Measurements from ENCODE around the gene TUBGCP3.

Gene TUBGCP3

GRCh38 chr13:112475889-112476288 is 112.1 kb downstream of the TUBGCP3 start:
- in situ Hi-C loops (cut with MboI; ENCODE audit: low pct_unique_long_range_greater_than_20kb, low sequenced_read_pairs, unreplicated experiment) = no loop called here
- TF ChIP-seq CTCF (IDR thresholded peaks at IDR 0.05; ENCODE audit: extremely low read depth, insufficient read depth, missing control alignments) = no peak
- no peak for DNase-seq (ENCODE audit: low spot score)

DNA sequence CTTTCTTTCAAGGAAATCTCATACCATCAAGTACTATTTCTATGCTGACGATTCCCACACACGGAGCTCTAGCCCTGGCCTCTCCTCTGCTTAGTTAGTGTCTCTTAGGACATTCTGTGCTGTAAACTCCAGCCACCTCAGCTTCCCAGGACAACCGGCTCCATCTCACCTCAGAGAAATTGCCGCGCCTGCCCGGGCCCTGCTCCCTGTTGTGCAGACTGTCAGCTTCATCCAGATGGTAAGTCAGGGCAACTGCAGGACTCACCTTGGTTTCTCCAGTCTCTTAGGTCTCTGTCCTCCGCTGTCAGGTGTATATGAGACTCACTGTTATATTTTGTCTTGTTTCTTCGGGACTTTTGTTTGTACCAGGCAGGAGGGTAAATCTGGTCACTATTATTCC is 113.1 kb downstream of the TUBGCP3 start:
- TF ChIP-seq CTCF (IDR thresholded peaks at IDR 0.05; ENCODE audit: extremely low read depth, insufficient read depth, missing control alignments) = no peak
- in situ Hi-C loops (cut with MboI; ENCODE audit: low pct_unique_long_range_greater_than_20kb, low sequenced_read_pairs, unreplicated experiment) = no loop called here
- DNase-seq (ENCODE audit: low spot score) = no peak

GRCh38 chr13:112473818-112474217 is 114.1 kb downstream of the TUBGCP3 start:
- TF ChIP-seq CTCF (IDR thresholded peaks at IDR 0.05; ENCODE audit: extremely low read depth, insufficient read depth, missing control alignments) = no peak
- DNase-seq (ENCODE audit: low spot score) = no peak
- in situ Hi-C loops (cut with MboI; ENCODE audit: low pct_unique_long_range_greater_than_20kb, low sequenced_read_pairs, unreplicated experiment) = no loop called here

GRCh38 chr13:112469071-112469745 is 118.7 kb downstream of the TUBGCP3 start:
- in situ Hi-C loops (cut with MboI; ENCODE audit: low pct_unique_long_range_greater_than_20kb, low sequenced_read_pairs, unreplicated experiment) = no loop called here
- TF ChIP-seq CTCF (IDR thresholded peaks at IDR 0.05; ENCODE audit: extremely low read depth, insufficient read depth, missing control alignments) = no peak
- no peak for DNase-seq (ENCODE audit: low spot score)

- DNase-seq (ENCODE audit: low spot score) = no peak
- in situ Hi-C loops (cut with MboI; ENCODE audit: low pct_unique_long_range_greater_than_20kb, low sequenced_read_pairs, unreplicated experiment) = no loop called here
- no peak for TF ChIP-seq CTCF (IDR thresholded peaks at IDR 0.05; ENCODE audit: extremely low read depth, insufficient read depth, missing control alignments)
These were observed 119.9 kb downstream of the TUBGCP3 start for GRCh38 chr13:112468069-112468468.

- no peak for TF ChIP-seq CTCF (IDR thresholded peaks at IDR 0.05; ENCODE audit: extremely low read depth, insufficient read depth, missing control alignments)
- DNase-seq (ENCODE audit: low spot score) = no peak
- in situ Hi-C loops (cut with MboI; ENCODE audit: low pct_unique_long_range_greater_than_20kb, low sequenced_read_pairs, unreplicated experiment) = no loop called here
These were observed 120.7 kb downstream of the TUBGCP3 start for GRCh38 chr13:112467236-112467635.
